Thyroid gland (tissue), 4 donors: Measurements from ENCODE around the gene KLK2.

ENCODE experiments used
- POLR2A ChIP-seq, 2 donors: fragments of 450-650 bp; IDR thresholded peaks; one replicate each; pipeline ENCODE4 v1.6.1; 2017; ENCODE audit warnings: antibody characterized with exemption in 2 of 2, mild to moderate bottlenecking in 2 of 2, moderate library complexity in 1 of 2
- TF ChIP-seq, protein P1 (sequence below), 6 experiments: fragments of 200-600 bp in 3 of 6; fragments of 450-650 bp in 3 of 6; sonication (generic) in 3 of 6; IDR thresholded peaks; one replicate each; pipeline ENCODE4 v1.5.1; 2016 to 2019; ENCODE audit warnings: antibody characterized with exemption in 6 of 6, mild to moderate bottlenecking in 2 of 6, inconsistent platforms in 1 of 6, moderate library complexity in 1 of 6

DNA sequence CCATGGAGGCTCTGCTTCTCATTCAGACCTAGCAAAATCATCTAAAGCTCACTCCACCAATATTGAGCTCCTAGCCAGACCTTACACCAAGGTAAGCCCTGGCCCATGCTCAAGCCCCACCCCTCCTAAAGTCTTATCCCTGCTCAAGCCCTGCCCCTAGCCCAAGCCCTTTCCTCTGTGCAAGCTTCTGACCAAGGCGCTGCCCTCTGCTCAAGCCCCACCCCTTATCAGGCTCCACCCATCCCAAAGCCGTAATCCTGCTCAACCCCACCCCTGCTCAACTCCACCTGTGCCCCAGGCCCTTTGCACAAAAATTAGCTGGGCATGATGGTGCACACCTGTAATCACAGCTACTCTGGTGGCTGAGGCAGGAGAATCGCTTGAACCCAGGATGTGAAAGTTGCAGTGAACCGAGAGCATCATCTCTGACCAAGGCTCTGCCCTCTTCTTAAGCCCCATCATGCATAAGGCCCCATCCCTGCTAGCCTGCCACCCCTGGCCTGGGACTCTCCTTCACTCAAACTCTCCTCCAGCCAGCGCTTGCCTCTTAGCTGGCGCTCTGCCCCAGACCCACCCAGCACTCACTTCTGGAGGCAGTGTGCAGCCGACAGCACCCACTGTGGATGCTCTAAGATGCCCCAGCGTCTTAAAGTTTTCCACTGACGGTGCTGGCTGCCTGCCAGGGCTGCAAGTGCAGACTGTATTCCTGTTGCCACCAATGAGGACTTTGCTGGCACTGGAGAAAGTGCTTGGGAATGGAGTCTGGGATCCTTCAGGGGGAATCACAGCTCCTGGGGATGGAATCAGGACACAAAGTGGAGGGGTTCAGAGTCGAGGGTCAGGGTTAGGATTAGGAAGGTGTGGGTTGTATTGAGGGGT lies 21.5 kb downstream of the KLK2 start:
- TF ChIP-seq, protein P1, sequence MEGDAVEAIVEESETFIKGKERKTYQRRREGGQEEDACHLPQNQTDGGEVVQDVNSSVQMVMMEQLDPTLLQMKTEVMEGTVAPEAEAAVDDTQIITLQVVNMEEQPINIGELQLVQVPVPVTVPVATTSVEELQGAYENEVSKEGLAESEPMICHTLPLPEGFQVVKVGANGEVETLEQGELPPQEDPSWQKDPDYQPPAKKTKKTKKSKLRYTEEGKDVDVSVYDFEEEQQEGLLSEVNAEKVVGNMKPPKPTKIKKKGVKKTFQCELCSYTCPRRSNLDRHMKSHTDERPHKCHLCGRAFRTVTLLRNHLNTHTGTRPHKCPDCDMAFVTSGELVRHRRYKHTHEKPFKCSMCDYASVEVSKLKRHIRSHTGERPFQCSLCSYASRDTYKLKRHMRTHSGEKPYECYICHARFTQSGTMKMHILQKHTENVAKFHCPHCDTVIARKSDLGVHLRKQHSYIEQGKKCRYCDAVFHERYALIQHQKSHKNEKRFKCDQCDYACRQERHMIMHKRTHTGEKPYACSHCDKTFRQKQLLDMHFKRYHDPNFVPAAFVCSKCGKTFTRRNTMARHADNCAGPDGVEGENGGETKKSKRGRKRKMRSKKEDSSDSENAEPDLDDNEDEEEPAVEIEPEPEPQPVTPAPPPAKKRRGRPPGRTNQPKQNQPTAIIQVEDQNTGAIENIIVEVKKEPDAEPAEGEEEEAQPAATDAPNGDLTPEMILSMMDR (IDR thresholded peaks at IDR 0.05) = no peak
- peak in 1 of 2 donors; percentile 18 for TF ChIP-seq POLR2A (IDR thresholded peaks at IDR 0.05)
